Effector CD8-positive, alpha-beta T cell (primary cell): Measurements from ENCODE around the gene PALLD.

ENCODE experiments used
- DNase-seq: peaks from one replicate; lab custom pipeline; 2025; lab: John Stamatoyannopoulos, UW

Gene PALLD

DNA sequence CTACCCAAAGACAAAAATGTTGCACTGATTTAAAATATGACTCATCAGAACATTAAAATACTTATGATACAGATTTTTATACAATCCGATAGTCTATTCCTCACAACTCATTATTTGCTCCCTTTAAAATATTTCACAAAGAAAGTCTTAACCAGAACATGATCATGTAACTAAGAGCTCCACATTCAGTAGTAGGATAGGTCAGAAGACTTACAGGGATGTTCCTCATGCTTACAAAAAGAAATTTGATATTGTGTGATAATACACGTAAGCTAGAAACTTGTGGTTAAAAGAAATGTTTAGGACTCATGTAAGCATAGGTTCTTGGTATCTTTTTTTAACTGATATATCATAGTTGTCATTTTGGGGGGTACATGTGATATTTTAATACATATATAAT is 235.9 kb downstream of the PALLD start:
- DNase-seq = no peak

DNA sequence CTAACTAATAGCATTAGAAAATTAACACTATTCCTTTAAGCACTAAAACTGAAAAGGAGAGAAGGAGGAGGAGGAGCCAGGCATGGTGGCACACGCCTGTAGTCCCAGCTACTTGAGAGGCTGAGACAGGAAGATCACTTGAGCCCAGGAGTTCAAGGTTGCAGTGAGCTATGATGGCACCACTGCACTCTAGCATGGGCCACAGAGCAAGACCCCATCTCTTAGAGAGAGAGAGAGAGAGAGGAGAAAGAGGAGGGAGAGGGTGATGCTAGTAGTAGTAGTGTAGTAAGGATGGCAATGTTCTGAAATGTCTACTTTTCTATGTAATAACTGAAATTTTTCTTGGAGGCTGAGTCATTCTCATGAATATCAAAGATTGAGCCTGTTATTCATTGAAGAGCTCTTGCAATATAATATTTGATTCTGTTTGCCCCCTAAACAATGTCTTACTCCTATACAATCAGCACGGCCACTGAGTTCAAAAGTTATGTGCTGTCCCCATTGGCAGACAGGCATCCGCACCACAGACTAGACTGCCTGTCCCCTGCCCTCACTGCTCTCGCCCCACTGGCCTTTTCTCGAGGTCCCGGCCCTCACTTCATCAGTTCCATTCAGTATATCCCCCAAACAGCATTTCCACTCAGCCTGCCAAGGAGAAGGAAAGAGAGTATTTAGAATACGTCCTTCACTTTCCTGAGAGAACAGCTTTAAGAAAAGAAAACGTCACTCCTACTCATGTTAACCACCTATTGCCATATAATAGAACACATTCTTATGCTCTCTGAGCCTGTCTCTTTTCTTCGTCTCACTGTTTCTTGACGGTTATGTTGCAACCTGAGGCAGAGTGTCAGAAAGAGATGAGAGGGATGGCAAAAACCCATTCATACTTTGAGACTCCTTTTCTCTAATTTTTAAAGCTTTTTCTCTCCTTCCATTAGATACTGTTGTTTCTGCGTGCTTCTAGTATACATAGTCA is 238.1 kb downstream of the PALLD start:
- no peak for DNase-seq

DNA sequence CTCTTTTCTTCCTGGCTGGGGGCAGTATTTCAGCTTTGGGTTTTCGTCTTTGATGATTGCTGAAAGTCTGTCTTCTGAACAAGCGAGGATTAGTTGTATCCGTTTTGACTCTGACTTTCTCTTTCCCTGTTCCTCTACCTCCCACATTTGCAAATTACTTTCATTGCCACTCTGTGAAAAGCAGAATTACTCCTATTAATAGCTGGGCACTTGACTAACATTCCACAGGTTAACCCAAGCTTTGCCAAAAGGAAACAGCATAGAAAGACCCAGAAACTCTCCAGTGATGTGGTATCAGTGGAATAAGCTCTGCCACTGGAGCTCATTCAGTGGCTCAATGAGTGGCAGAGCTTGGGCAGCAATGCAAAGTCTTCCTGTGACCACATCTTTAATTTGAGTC is 238.9 kb downstream of the PALLD start:
- DNase-seq = no peak

DNA sequence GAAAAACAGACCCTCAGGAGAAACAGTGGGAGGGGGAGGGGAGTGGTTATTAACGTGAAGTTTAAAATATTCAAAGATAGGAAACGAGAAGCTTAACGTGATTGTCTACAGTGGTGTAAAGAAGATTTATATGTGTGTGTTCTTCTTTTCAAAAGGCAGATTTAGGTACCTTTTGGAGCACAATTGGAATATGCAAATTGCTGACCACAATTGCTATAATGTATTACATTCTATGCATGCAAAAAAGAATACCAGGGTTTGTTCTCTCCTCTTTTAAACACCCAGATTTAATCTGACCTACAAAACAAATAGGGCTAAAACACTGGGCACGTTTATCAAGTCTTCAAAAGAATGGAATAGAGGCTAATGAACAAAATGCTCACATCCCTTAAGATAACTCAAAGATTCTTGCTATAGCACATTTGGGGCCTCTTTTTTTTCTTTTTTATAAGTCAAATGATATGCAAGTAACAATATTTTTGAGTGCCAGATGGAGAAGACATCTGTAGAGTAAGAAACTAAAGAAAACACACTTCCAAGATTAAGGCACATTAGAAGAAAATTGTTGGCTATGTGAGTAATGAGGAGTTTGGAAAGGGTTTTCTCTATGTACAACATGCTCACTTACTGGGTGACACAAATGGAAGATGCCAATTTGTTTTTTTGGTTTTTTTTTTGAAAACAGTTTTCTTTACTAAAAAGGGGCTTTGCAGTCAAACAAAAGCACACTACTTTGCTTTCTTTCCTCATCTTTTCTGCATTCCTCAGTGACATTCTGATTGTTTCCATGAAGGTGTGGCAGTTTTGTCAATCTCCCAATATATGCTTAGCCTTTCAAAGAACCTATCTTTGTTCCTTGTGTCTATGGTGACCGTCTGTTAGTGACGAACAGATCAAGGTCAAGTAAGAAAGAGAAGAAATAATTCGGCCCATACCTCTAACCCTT is 240.3 kb downstream of the PALLD start:
- DNase-seq = no peak

DNA sequence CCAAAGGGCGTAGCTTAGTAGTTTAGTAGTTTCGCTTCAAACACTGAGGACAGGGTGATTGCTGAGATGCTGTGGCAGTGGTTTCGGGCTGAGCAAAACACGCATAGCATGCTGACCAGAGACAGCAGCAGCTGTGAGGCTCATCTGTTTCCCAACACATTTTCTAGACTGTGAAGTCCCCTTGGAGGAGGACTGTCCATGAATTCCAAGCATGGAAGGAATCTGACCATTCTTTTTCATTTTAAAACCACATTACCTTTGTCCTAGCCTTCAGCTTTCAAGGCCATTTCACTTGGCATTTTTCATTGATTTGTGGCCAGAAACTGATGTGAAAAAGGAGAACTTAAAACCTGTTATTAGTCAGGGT is 240.9 kb downstream of the PALLD start:
- no peak for DNase-seq

DNA sequence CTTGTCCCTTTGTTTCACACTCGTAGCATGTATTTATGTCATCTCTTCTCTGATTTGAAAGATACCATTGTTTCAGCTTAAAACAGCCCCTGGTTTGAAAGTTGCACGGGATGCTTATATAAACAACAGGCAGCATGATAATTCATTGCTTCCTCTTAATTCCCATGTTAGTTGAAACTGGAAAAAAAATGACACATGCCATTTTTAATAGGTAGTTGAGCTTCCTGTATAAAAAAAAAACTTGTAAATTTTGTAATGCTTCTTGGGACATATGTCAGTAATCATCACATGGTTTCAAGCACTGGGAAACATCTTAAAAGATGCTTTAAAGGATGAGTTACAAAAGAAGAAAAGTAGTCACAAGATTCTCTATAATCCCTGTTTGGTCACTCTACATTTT is 243.0 kb downstream of the PALLD start:
- DNase-seq = no peak

DNA sequence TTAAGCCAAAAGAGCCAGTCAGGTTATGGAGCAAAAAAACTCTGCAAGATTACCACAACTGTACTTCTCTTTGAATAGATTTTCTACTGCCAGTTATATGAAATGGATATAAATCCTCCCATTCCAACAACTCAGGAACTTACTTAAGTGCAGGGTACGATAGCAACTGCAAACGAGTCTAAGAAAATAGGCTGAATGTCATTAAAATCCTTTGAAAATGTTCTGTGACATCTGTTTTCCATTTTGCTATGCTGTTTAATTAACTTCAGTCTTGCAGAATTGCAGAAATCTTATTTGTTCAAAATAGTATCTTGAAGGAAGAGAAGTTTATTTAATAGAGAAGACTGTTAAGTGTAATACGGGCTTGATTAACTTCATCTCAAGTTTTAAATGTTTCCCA is 243.8 kb downstream of the PALLD start:
- no peak for DNase-seq

DNA sequence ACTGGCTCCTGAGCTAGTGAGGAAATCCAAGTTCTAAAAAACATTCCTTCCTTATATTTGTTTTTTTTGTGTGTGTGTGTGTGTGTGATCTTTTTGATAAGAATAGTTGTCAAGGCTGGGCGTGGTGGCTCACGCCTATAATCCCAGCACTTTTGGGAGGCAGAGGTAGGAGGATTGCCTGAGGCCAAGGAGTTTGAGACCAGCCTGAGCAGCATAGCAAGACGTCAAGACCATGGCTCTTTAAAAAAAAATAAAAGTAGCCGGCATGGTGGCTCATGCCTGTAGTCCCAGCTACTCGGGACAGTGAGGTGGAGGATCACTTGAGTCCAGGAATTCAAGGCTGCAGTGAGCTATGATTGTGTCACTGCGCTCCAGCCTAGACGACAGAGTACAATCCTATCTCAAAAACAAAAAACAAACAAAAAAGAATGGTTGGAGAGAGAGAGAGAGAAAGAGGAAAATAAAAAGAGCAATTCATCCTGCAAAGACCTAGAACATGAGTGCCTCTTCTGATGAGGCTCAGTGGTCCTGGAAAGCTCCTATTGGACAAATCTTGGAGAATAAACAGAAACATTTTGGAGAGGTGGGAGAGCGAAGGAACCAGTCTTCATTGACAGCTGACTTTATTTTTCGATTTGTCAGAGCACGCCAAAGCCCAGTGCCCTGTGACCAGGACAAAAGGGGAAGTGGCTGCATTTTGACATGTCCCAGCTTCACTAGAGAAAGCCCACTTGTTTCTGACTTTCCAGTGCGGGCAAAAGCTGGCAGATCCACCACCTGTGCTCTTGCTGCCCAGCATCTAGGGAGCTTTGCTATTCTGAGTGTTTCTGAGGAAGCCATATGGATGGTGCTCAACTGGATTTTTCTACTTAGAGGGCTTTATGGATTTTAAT is 244.7 kb downstream of the PALLD start:
- DNase-seq = no peak

DNA sequence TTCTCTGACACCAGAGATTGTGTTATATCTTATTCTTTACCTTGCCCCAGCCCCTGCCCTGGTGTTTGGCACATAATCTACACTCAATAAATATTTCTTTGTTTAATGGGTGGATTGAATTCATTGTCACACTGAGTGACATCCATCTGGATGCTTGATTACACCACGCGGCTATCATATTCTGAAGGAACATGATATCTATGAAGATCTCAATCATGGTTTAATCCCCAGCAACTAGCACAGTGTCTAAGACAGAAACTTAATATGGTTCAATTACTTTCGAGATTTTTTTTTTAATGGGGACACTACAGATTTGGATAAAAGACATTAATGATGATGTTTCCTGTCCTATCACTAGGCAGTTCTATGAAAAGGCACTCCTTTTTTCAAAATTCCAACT is 246.3 kb downstream of the PALLD start:
- DNase-seq = no peak

DNA sequence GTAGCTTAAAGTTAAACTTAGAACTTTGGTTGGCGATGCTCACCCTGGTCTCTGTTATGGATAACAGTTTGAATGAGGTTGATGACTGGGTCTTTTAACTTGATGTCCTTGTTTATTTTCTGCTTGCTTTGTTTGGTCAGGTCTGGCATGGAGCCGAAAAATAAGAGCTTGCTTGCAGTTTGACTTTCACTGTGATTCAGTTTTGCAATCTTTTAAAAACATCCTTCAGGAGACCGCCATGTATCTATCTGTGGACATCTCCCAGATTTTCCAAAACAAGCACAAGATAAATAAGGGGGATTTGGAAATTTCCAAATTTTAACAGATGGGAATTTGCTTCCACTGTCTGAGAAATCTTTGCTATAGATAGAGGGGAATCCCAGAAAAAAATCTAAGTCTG is 246.7 kb downstream of the PALLD start:
- no peak for DNase-seq

DNA sequence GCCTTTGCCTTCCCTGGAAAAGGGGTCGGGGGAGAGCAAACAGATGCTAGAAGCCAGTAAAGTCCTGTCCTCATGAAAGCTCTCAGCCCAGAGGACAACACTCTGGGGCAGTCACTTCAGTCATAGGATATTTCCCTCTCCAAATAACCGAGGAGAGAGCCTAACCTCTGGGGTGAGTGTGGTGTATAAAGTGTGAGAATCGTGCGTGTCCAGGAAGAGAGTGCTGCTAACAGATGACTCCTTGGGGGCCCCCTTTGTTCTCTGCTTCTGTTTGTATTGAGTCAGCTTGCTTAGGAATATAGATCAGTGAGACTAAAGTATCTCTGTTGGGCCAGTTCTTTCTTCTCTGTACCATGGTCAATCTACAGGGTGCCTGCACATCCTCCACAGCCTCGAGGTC is 247.2 kb downstream of the PALLD start:
- no peak for DNase-seq

DNA sequence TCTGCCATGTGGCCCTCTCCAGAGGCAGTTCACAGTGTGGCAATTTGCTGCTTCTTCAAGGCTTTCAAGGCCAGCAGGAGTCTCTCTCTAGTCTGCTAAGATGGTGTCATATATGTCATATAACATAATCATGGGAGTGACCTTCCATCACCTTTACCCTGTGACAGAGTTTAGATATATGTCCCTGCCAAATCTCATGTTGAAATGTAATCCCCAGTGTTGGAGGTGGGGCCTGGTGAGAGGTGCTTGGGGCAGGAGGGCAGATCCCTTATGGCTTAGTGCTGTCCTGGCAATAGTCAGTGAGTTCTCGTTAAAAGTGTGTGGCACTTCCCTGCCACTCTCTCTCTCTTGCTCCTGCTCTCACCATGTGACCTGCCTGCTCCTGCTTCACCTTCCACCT is 252.0 kb downstream of the PALLD start:
- no peak for DNase-seq

DNA sequence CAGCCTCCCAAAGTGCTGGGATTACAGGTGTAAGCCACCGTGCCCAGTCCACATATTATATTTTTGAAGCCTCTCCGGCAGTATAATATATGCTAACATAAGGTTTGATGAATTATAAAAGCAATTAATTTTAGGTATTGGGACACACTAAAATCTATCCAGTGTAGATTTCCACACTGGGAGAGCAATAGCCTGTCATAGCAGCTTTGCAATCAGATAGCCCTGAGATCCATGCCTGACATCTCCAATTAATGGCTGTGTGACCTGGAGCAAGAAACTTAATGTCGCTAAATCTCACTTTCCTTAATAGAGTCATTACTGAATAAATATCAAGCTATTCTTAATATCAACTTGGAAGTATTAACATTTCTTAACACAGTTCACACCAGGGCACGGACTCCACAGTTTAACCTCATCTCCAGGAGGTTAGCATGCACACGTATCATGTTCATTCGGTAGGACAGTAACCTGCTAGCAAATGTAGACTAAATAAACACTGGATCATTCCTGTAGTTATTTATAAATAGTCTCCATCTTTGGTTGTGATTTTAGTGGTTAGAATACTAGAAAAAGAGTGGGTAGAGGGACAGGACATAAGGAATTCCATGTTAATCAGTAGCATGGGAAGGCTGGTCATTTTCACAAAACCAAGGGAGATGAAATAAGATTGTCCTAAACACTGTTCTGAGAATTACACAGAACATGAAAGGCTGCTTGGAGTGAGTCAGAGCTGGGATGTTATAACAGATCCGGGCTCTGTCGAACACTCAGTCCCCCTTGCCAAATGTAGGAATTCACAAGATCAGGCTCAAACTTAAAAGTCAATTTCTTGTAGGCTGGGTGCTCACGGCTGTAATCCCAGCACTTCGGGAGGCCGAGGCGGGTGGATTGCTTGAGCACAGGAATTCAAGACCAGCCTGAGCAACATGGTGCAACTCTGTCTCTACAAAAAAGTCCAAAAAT is 254.7 kb downstream of the PALLD start:
- DNase-seq = no peak

DNA sequence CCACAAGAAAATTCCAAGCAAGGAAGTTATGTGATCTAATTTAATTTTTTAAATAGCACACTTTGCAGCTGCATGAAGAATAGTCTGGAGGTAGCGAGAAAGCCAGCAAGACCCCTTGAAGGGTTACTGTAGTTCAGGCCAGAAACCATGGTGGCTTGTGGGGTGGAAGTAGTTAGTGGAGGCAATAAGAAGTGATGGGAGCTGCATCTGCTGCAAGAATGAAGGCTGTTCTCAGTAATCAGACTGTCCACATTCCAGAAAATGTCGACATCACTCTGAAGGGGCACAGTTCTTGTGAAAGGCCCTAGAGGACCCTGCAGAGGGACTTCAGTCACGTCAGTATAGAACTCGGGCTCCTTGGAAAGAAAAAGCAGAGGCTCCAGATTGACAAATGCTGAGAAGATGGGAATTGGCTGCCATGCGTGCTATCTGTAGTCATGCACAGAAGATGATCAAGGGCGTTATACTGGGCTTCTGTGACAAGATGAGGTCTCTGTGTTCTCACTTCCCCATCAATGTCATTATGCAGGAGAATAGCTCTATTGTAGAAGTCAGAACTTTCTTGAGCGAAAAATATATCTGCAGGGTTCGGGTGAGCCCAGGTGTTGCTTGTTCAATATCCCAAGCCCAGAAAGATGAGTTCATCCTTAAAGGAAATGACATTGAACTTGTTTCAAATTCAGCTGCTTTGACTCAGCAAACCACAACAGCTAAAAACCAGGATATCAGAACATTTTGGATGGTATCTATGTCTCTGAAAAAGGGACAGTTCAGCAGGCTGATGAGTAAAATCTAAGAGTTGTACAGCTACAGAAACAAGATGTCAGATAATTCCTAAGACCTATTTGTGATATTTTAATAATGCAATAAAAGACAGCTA is 259.0 kb downstream of the PALLD start:
- DNase-seq = no peak

DNA sequence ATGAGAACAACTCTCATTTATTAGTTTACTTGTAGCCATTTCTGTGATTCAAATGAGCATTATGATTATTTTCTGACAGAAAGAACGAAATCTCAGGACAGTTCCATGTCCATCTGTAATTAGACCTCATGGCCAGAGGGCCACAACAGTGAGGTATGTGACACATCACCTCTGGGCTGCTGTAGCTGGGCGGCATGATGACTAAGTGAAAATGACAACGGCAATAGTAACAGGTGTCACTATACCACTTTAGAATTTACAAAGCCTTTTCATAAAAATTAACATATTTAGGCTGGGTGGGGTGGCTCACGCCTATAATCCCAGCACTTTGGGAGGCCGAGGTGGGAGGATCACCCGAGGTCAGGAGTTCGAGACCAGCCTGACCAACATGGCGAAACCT is 260.6 kb downstream of the PALLD start:
- no peak for DNase-seq

DNA sequence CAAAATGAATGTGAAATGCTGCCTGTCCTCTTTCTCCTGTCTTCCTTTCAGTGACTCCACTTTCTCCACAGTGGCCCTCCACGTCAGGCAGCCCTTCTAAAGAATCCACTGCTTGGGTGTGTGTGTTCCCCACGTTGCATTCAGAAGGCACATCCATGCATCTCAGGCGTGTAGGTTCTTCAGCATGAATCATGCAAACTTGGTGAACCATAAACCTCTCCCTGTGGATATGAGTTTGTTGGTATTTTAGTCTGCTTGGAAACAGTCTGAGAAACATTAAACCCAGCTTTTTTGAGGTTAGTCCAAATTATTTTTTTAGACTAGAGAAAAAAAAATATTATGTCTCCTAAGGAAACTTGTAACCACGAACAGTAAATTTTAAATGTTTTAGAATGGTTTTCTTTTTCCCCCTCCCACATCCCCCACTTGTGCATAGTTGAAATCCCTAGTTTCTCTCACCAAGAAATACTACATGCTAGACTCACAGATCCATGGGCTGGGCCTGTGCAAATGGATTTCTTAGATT is 261.6 kb downstream of the PALLD start:
- no peak for DNase-seq

DNA sequence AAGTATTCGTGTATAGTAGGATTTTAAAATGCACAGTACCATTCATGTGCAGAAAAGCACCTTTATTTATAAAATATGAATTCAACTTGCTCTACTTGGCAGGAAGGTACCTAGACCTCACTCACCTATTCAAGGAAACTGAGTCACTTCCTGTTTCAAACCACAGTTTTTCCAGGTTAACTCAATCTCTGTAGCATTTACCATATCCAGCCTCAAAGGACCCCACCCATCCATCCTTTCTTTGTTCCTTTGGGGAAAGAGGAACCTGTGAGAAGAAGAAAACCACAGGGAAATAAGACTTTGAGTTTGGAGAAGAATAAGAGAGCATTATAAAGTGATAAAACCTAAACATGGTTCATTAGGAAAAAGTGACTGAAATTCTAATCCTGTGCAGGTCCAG is 262.5 kb downstream of the PALLD start:
- no peak for DNase-seq

DNA sequence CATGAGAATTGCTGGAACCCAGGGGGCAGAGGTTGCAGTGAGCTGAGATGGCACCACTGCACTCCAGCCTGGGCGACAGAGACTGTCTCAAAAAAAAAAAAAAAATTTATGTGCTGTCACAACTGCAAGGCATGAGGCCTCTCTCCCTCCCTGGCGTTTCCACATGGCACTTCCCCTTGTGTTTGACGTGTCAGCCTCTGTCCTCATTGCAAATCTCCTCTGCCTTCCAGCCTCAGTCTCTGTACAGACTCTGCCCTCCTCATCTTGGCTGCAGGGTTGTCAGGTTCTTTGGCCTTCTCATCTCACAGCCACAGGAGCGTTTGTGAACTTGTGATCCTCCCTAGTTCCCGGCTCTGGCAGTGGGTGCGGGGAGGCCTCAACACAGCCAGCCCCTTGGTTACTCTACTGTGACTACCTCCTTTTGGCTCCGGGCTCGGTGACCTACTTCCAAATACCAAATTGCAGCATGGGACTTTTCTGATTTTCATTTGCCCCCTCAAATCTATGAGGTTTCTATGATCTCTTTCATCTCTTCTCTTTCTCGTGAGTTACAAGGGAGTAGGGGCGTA is 263.2 kb downstream of the PALLD start:
- no peak for DNase-seq

DNA sequence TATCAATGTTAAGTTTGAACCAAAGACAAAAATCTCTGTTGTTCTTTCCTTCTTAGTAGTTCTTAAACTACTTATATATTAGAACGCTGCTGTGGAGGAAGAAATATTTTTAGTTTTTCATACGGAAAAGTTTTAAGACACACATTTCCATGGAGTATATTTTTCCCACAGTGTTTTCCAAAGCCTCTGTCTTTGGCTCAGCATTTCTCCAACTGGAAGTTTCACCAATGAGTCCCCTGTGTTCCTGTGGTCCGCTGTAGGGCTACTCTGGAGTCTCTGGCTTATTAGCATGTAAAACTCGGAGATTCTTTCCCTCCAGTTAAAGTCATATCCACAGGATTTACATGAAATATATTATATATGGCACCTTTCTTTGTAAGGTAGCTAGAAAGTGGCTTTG is 264.2 kb downstream of the PALLD start:
- DNase-seq = no peak
